HepG2 (cell line): ENCODE measurements around the gene TMEM238. TPM values are rescaled to one million over a fixed set of nuclear protein-coding genes. Genes with fewer than 3 reads are reported as not detected.

Experiments
- ARNT2 ChIP-seq: sonication (generic); formaldehyde crosslinking; IDR thresholded peaks from 2 replicates; pipeline ENCODE4 v1.8.0; 2022; ENCODE audit warnings: mild to moderate bottlenecking, low read depth, missing genetic modification reagents, moderate library complexity
- CCDC6 ChIP-seq: sonication (generic); formaldehyde crosslinking; IDR thresholded peaks from 2 replicates; pipeline ENCODE4 v1.8.1; 2022; ENCODE audit warnings: mild to moderate bottlenecking, missing genetic modification reagents, moderate library complexity
- ESRRA ChIP-seq: sonication (generic); formaldehyde crosslinking; IDR thresholded peaks from 2 replicates; pipeline ENCODE4 v1.5.1; 2020; ENCODE audit warnings: mild to moderate bottlenecking, low read depth, missing genetic modification reagents
- FOXK1 ChIP-seq: sonication (generic); formaldehyde crosslinking; IDR thresholded peaks from 2 replicates; pipeline ENCODE4 v1.4.0; 2020; ENCODE audit warnings: low read depth, missing genetic modification reagents, borderline replicate concordance
- GTF2F1 ChIP-seq: fragments of 150-350 bp; IDR thresholded peaks from 2 replicates; pipeline ENCODE4 v1.6.1; 2014; ENCODE audit warnings: low read length
- KDM2A ChIP-seq: sonication (generic); formaldehyde crosslinking; IDR thresholded peaks from 2 replicates; pipeline ENCODE4 v1.4.0; 2020; ENCODE audit warnings: low read depth, missing genetic modification reagents, borderline replicate concordance
- KDM4B ChIP-seq: sonication (generic); formaldehyde crosslinking; IDR thresholded peaks from 2 replicates; pipeline ENCODE4 v1.4.0; 2020; ENCODE audit warnings: missing genetic modification reagents
- MAF1 ChIP-seq: sonication (generic); formaldehyde crosslinking; IDR thresholded peaks from 2 replicates; pipeline ENCODE4 v1.5.0; 2020; ENCODE audit warnings: missing genetic modification reagents, borderline replicate concordance
- MTA1 ChIP-seq: sonication (generic); formaldehyde crosslinking; IDR thresholded peaks from 2 replicates; pipeline ENCODE4 v1.4.0; 2020; ENCODE audit warnings: missing genetic modification reagents, mild to moderate bottlenecking, borderline replicate concordance
- NCOA1 ChIP-seq: sonication (generic); formaldehyde crosslinking; IDR thresholded peaks from 2 replicates; pipeline ENCODE4 v1.9.0; 2021; ENCODE audit warnings: missing genetic modification reagents
- PBX2 ChIP-seq: IDR thresholded peaks from 2 replicates; pipeline ENCODE4 v1.6.1; 2016; ENCODE audit warnings: control low read depth
- POLR2A ChIP-seq, 2 experiments: IDR thresholded peaks; 2 replicates each; pipeline ENCODE4 v1.6.1; 2011; ENCODE audit warnings: low read depth in 2 of 2, low read length in 2 of 2, mild to moderate bottlenecking in 1 of 2, moderate library complexity in 1 of 2; ENCODE audit not compliant: insufficient read depth in 1 of 2
- RCOR2 ChIP-seq: IDR thresholded peaks from 2 replicates; pipeline ENCODE4 v1.6.1; 2016; ENCODE audit warnings: missing biosample characterization, missing genetic modification reagents
- SALL1 ChIP-seq: sonication (generic); formaldehyde crosslinking; IDR thresholded peaks from 2 replicates; pipeline ENCODE4 v1.8.0; 2022; ENCODE audit warnings: mild to moderate bottlenecking, missing genetic modification reagents
- SNAI1 ChIP-seq: sonication (generic); formaldehyde crosslinking; IDR thresholded peaks from 2 replicates; pipeline ENCODE4 v1.5.0; 2020; ENCODE audit warnings: mild to moderate bottlenecking, missing genetic modification reagents, borderline replicate concordance
- SP140L ChIP-seq: sonication (generic); formaldehyde crosslinking; IDR thresholded peaks from 2 replicates; pipeline ENCODE4 v1.4.0; 2020; ENCODE audit warnings: missing genetic modification reagents, borderline replicate concordance
- ZBTB4 ChIP-seq: sonication (generic); formaldehyde crosslinking; IDR thresholded peaks from 2 replicates; pipeline ENCODE4 v1.4.0; 2020; ENCODE audit warnings: missing genetic modification reagents, mild to moderate bottlenecking, borderline replicate concordance
- ZFY ChIP-seq: sonication (generic); formaldehyde crosslinking; IDR thresholded peaks from 2 replicates; pipeline ENCODE4 v1.4.0; 2020; ENCODE audit warnings: missing genetic modification reagents
- ZNF121 ChIP-seq: sonication (generic); formaldehyde crosslinking; IDR thresholded peaks from 2 replicates; pipeline ENCODE4 v1.5.0; 2020; ENCODE audit warnings: mild to moderate bottlenecking, missing genetic modification reagents
- ZNF18 ChIP-seq: sonication (generic); formaldehyde crosslinking; IDR thresholded peaks from 2 replicates; pipeline ENCODE4 v1.8.0; 2022; ENCODE audit warnings: mild to moderate bottlenecking, missing genetic modification reagents; ENCODE audit not compliant: insufficient replicate concordance
- ZNF564 ChIP-seq: sonication (generic); formaldehyde crosslinking; IDR thresholded peaks from 2 replicates; pipeline ENCODE4 v1.8.1; 2023; ENCODE audit warnings: mild to moderate bottlenecking, missing genetic modification reagents
- ZNF619 ChIP-seq: sonication (generic); formaldehyde crosslinking; IDR thresholded peaks from 2 replicates; pipeline ENCODE4 v1.4.0; 2020; ENCODE audit warnings: mild to moderate bottlenecking, missing genetic modification reagents
- ZNF740 ChIP-seq: sonication (generic); formaldehyde crosslinking; IDR thresholded peaks from 2 replicates; pipeline ENCODE4 v1.4.0; 2020; ENCODE audit warnings: missing genetic modification reagents
- ZNF766 ChIP-seq: sonication (generic); formaldehyde crosslinking; IDR thresholded peaks from 2 replicates; pipeline ENCODE4 v1.5.0; 2020; ENCODE audit warnings: missing genetic modification reagents, borderline replicate concordance
- ZNF768 ChIP-seq: sonication (generic); formaldehyde crosslinking; IDR thresholded peaks from 2 replicates; pipeline ENCODE4 v1.4.0; 2020; ENCODE audit warnings: missing genetic modification reagents
- polyA plus RNA-seq, 8 experiments: library from polyadenylated mRNA; depleted of rRNA in 3 of 8; stranded (reverse) in 7 of 8; unstranded in 1 of 8; fragments of >200 nt; fragmentation: Illumina TruSeq in 4 of 8; extraction: Trizol in 4 of 8; gene quantifications; 2 replicates each; pipeline versions ENCODE4 v1.2.1 to v1.2.3, GENCODE V29; 2011 to 2016; ENCODE audit warnings: low read depth in 4 of 8, missing spikeins in 1 of 8, mixed read lengths in 1 of 8; ENCODE audit not compliant: insufficient read depth in 1 of 8
- total RNA-seq, 5 experiments: library from RNA; depleted of rRNA; stranded (reverse); fragments of >200 nt; fragmentation: Illumina TruSeq; extraction: Trizol; gene quantifications; 2 replicates each; pipeline ENCODE4 v1.2.3, GENCODE V29; 2016; ENCODE audit warnings: low read depth in 1 of 5

TMEM238 gene
- total and polyA plus RNA-seq, 2 of the 13 experiments (the other 11 are each of a cell fraction or from before 2014, with no cell fraction given), result not detected

- TF ChIP-seq PBX2 (CRISPR knock-in tag) (no peak), NCOA1 (CRISPR knock-in tag) (no peak), ZFY (CRISPR knock-in tag) (peak; percentile 82), KDM2A (CRISPR knock-in tag) (peak; percentile 56; the same call in 1 of the 2 replicates), ZNF768 (CRISPR knock-in tag) (0 out of 2 replicates have a peak, but pooled peaks have one; percentile 7), GTF2F1 (no peak), ZNF564 (no peak), ZNF766 (0 out of 2 replicates have a peak, but pooled peaks have one; percentile 38), FOXK1 (CRISPR knock-in tag) (no peak), SP140L (no peak), ZNF121 (CRISPR knock-in tag) (no peak), MAF1 (no peak), ZNF18 (no peak), KDM4B (no peak), ZNF619 (no peak), SNAI1 (CRISPR knock-in tag) (no peak), CCDC6 (CRISPR knock-in tag) (no peak), MTA1 (CRISPR knock-in tag) (no peak; the same call in 1 of the 2 replicates), ZBTB4 (CRISPR knock-in tag) (no peak), RCOR2 (CRISPR knock-in tag) (no peak), ARNT2 (CRISPR knock-in tag) (no peak), ZNF740 (CRISPR knock-in tag) (no peak), ESRRA (no peak), POLR2A (IDR thresholded peaks at IDR 0.05; ENCODE audit: insufficient read depth in 1 of 2, low read depth in 2 of 2, low read length in 2 of 2) (peak in 1 of 2 experiments; percentile 45; a peak in 2 of 4 replicates), SALL1 (peak; percentile 58; the same call in 1 of the 2 replicates)
- TF ChIP-seq, all 625 proteins: peak for 63
Measured at GRCh38 chr19:55377356-55378131, 6.5 kb downstream of the TMEM238 start (continued).
